ENCODE results near the gene C1orf50.

DNA sequence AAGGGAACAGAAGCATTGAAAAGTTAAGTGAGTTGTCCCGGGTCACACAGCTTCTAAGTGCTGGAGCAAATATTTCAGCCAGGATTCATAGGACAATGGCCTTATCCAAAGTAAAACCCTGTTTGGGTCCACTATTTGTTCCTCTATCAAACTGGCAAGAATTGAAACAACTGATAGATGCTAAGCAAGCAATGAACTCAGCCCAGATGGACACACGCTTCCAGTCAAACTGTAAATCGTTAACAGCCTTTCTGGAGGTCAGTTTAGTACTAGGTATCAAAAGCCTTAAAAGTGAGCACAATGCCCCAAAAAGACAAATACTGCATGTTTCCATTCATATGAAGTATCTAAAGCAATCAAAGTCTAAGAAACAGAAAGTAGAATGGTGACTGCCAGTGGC lies 50.9 kb downstream of the C1orf50 start:
- no peak for TF ChIP-seq CTCF (IDR thresholded peaks at IDR 0.05 in 4 of 5, conservative IDR thresholded peaks at IDR 0.05 in 1 of 5)
- no peak for TF ChIP-seq POLR2A (IDR thresholded peaks at IDR 0.05)
